ENCODE measurements around the gene REEP1.

GRCh38 chr2:86370579-86370978 is 33.2 kb upstream of the REEP1 start:
- no peak for TF ChIP-seq CTCF (IDR thresholded peaks at IDR 0.05)
- TF ChIP-seq POLR2A (IDR thresholded peaks at IDR 0.05): no peak
